ENCODE results near the gene PLA2G15. TPM values are rescaled to one million over a fixed set of nuclear protein-coding genes. Genes with fewer than 3 reads are reported as not detected.

Gene PLA2G15
- total and polyA plus RNA-seq, 2 of the 13 experiments (the other 11 are each of a cell fraction or from before 2014, with no cell fraction given) = 14.4 to 23.7 TPM

GRCh38 chr16:68237243-68238028 is 7.7 kb upstream of the PLA2G15 start (continued):
- TF ChIP-seq ZUFSP (CRISPR knock-in tag; IDR thresholded peaks at IDR 0.05; ENCODE audit: borderline replicate concordance) (no peak), HNRNPH1 (optimal IDR thresholded peaks at IDR 0.05; ENCODE audit: low read depth, low read length) (no peak), CBFB (CRISPR knock-in tag; IDR thresholded peaks at IDR 0.05) (peak; percentile 100), SKIL (CRISPR knock-in tag; IDR thresholded peaks at IDR 0.05; ENCODE audit: borderline replicate concordance) (peak; percentile 87; the same call in 1 of the 2 replicates), ZNF746 (CRISPR knock-in tag; IDR thresholded peaks at IDR 0.05) (peak; percentile 90), NFKBIZ (CRISPR knock-in tag; IDR thresholded peaks at IDR 0.05) (0 out of 2 replicates have a peak, but pooled peaks have one; percentile 15), IRF2 (CRISPR knock-in tag; IDR thresholded peaks at IDR 0.05) (peak; percentile 86), ZNF350 (CRISPR knock-in tag; IDR thresholded peaks at IDR 0.05; ENCODE audit: borderline replicate concordance, low read depth) (peak; percentile 85), ZNF296 (CRISPR knock-in tag; conservative IDR thresholded peaks at IDR 0.05) (no peak), LBX2 (CRISPR knock-in tag; IDR thresholded peaks at IDR 0.05; ENCODE audit: borderline replicate concordance) (no peak; the same call in 1 of the 2 replicates), ZNF441 (CRISPR knock-in tag; IDR thresholded peaks at IDR 0.05; ENCODE audit: borderline replicate concordance) (peak; percentile 73), TMF1 (CRISPR knock-in tag; IDR thresholded peaks at IDR 0.05; ENCODE audit: low read depth) (no peak), ZNF207 (IDR thresholded peaks at IDR 0.05; ENCODE audit: borderline replicate concordance) (no peak)
- TF ChIP-seq, protein P1, sequence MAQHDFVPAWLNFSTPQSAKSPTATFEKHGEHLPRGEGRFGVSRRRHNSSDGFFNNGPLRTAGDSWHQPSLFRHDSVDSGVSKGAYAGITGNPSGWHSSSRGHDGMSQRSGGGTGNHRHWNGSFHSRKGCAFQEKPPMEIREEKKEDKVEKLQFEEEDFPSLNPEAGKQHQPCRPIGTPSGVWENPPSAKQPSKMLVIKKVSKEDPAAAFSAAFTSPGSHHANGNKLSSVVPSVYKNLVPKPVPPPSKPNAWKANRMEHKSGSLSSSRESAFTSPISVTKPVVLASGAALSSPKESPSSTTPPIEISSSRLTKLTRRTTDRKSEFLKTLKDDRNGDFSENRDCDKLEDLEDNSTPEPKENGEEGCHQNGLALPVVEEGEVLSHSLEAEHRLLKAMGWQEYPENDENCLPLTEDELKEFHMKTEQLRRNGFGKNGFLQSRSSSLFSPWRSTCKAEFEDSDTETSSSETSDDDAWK (CRISPR knock-in tag; IDR thresholded peaks at IDR 0.05) = no peak
- TF ChIP-seq, protein P2, sequence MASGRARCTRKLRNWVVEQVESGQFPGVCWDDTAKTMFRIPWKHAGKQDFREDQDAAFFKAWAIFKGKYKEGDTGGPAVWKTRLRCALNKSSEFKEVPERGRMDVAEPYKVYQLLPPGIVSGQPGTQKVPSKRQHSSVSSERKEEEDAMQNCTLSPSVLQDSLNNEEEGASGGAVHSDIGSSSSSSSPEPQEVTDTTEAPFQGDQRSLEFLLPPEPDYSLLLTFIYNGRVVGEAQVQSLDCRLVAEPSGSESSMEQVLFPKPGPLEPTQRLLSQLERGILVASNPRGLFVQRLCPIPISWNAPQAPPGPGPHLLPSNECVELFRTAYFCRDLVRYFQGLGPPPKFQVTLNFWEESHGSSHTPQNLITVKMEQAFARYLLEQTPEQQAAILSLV (CRISPR knock-in tag; IDR thresholded peaks at IDR 0.05; ENCODE audit: borderline replicate concordance) = peak; percentile 80

All from HepG2 (cell line).